K562 (cell line): ENCODE measurements around the gene LLGL2. TPM values are rescaled to one million over a fixed set of nuclear protein-coding genes. Genes with fewer than 3 reads are reported as not detected.

Experiments
- ATAC-seq: fragments of 200-7000 bp; cut with Tn5 transposase; 3 replicates; pipeline ENCODE4 v1.9.1; 2020; ENCODE audit warnings: moderate library complexity
- BruUV-seq: library from RNA; stranded (reverse); fragments of 400-500 nt; replicated peaks from 2 replicates; lab custom pipeline; 2021; lab: Mats Ljungman, UMichigan
- CTCF ChIA-PET: fragments of 300-600 bp; formaldehyde crosslinking; extraction: SDS; loops from one replicate; lab custom pipeline; 2021; ENCODE audit warnings: low intra/inter-chr PET ratio; lab: Yijun Ruan, JAX
- POLR2A ChIA-PET: fragments of 300-600, 350-650 bp; sonication (Branson Sonifier 250); formaldehyde crosslinking; extraction: SDS; loops from one replicate; lab custom pipeline; 2021; ENCODE audit warnings: antibody characterized with exemption, inconsistent platforms; lab: Yijun Ruan, JAX
- DNase-seq, 4 experiments: peaks; one replicate each; pipeline versions ENCODE4 v3.0.0 to v3.0.0-alpha.2; 2011 to 2018; ENCODE audit warnings: low spot score in 3 of 4, mixed read lengths in 3 of 4; ENCODE audit errors: extremely low read depth in 1 of 4
- FAIRE-seq: peaks from 2 replicates; lab custom pipeline; 2011; peaks lifted over from hg19 to GRCh38; lab: Jason Lieb, UNC
- H2AFZ ChIP-seq: 2 replicates; pipeline ENCODE4 v1.6.0; 2011; ENCODE audit warnings: low read depth, low read length, control low read depth, inconsistent platforms
- H3K27ac ChIP-seq: fragments of 200-600 bp; 3 replicates; pipeline ENCODE4 v1.8.0; 2011; ENCODE audit warnings: low read depth, mild to moderate bottlenecking, control low read depth, inconsistent platforms, low read length, moderate library complexity, mixed read lengths; ENCODE audit errors: extremely low read depth
- H3K27me3 ChIP-seq, 2 experiments: fragments of 300-600 bp in 1 of 2; 2 replicates in 1 of 2; 3 replicates in 1 of 2; pipeline versions ENCODE4 v1.6.0 to v1.8.0; 2011; ENCODE audit warnings: inconsistent platforms in 2 of 2, low read length in 2 of 2, mild to moderate bottlenecking in 1 of 2, mixed read lengths in 1 of 2, moderate library complexity in 1 of 2; ENCODE audit not compliant: control insufficient read depth in 2 of 2, insufficient read depth in 2 of 2
- H3K36me3 ChIP-seq: fragments of 300-600 bp; 3 replicates; pipeline ENCODE4 v1.8.0; 2011; ENCODE audit warnings: mild to moderate bottlenecking, low read length, inconsistent platforms; ENCODE audit not compliant: control insufficient read depth, insufficient read depth
- H3K4me1 ChIP-seq, 2 experiments: fragments of 200-600 bp in 1 of 2; replicated peaks in 1 of 2; 2 replicates in 1 of 2; 3 replicates in 1 of 2; pipeline versions ENCODE4 v1.5.1 to v1.8.0; 2011; ENCODE audit warnings: inconsistent platforms in 2 of 2, low read length in 2 of 2, mild to moderate bottlenecking in 1 of 2, mixed read lengths in 1 of 2, moderate library complexity in 1 of 2; ENCODE audit not compliant: control insufficient read depth in 2 of 2, insufficient read depth in 2 of 2
- H3K4me2 ChIP-seq: 2 replicates; pipeline ENCODE4 v1.6.1; 2011; ENCODE audit warnings: low read length, control low read depth, inconsistent platforms, mixed read lengths; ENCODE audit not compliant: insufficient read depth
- H3K4me3 ChIP-seq: fragments of 200-600 bp; sonication (generic), shearing (Covaris generic); 2 replicates; pipeline ENCODE4 v1.5.1; 2016; ENCODE audit warnings: control low read depth, inconsistent platforms
- H3K79me2 ChIP-seq: fragments of 200-600 bp; 3 replicates; pipeline ENCODE4 v1.8.0; 2011; ENCODE audit warnings: low read length, inconsistent platforms; ENCODE audit not compliant: control insufficient read depth, insufficient read depth
- H3K9ac ChIP-seq, 2 experiments: 2 replicates each; pipeline versions ENCODE4 v1.6.0 to v1.6.1; 2011; ENCODE audit warnings: low read depth in 2 of 2, low read length in 2 of 2, control low read depth in 1 of 2, inconsistent platforms in 1 of 2, mild to moderate bottlenecking in 1 of 2, mixed read lengths in 1 of 2; ENCODE audit not compliant: insufficient read depth in 1 of 2
- H3K9me1 ChIP-seq: one replicate; pipeline ENCODE4 v1.6.0; 2011; ENCODE audit warnings: inconsistent platforms, mild to moderate bottlenecking, low read length, moderate library complexity; ENCODE audit not compliant: control insufficient read depth, insufficient read depth
- H3K9me3 ChIP-seq: replicated peaks from 2 replicates; pipeline ENCODE4 v1.5.1; 2011; ENCODE audit warnings: low read depth, low read length, inconsistent platforms; ENCODE audit not compliant: control insufficient read depth, insufficient read depth
- H4K20me1 ChIP-seq: replicated peaks from 2 replicates; pipeline ENCODE4 v1.6.1; 2011; ENCODE audit warnings: low read length, inconsistent platforms, mixed read lengths; ENCODE audit not compliant: control insufficient read depth, insufficient read depth
- PTTG1 ChIP-seq: fragments of 450-650 bp; IDR thresholded peaks from 2 replicates; pipeline ENCODE4 v1.6.1; 2016; ENCODE audit warnings: low read depth, mild to moderate bottlenecking, missing genetic modification characterization, missing compliant biosample characterization
- ZNF740 ChIP-seq, 3 experiments: fragments of 200-800 bp in 1 of 3; sonication (Bioruptor generic) in 1 of 3; sonication (generic) in 1 of 3; formaldehyde crosslinking in 1 of 3; IDR thresholded peaks; 2 replicates each; pipeline versions ENCODE4 v1.6.1 to v1.8.0; 2016 to 2022; ENCODE audit warnings: mild to moderate bottlenecking in 2 of 3, missing compliant biosample characterization in 2 of 3, missing genetic modification characterization in 2 of 3, missing genetic modification reagents in 1 of 3
- WGBS: fragments of 100-300 bp; shearing (Covaris generic); methylation state at CpG from one replicate; pipeline ENCODE4 v1.1.6; 2016; ENCODE audit warnings: low coverage, mixed read lengths; ENCODE audit not compliant: insufficient coverage; ENCODE audit errors: missing lambda C conversion rate; 5-methylcytosine and 5-hydroxymethylcytosine counted together
- in situ Hi-C: fragments of 300-500 bp; cut with MboI; formaldehyde crosslinking; loops from 4 replicates; pipeline ENCODE4 v1.15.0; 2018; ENCODE audit warnings: inconsistent platforms, mixed read lengths
- intact Hi-C: fragments of 100-400 bp; cut with micrococcal nuclease; formaldehyde crosslinking; loops from 2 replicates; pipeline ENCODE4 v1.14.2; 2022
- polyA plus RNA-seq, 8 experiments: library from polyadenylated mRNA; depleted of rRNA in 4 of 8; stranded (reverse) in 5 of 8; unstranded in 3 of 8; fragments of >200 nt; fragmentation: Nextera tagmentation in 2 of 8; fragmentation: Illumina TruSeq in 1 of 8; extraction: Ambion mirVana in 2 of 8; extraction: Trizol in 1 of 8; gene quantifications; 2 replicates each; pipeline versions ENCODE4 v1.2.1 to v1.2.3, GENCODE V29; 2011 to 2014; ENCODE audit warnings: inconsistent platforms in 1 of 8, missing spikeins in 1 of 8
- total RNA-seq, 7 experiments: library from RNA; depleted of rRNA in 6 of 7; stranded (reverse); fragments of >200 nt in 6 of 7; fragmentation: Illumina TruSeq in 2 of 7; extraction: Trizol in 2 of 7; gene quantifications; 2 replicates each; pipeline versions ENCODE4 v1.2.1 to v1.2.3, GENCODE V29; 2011 to 2021; ENCODE audit warnings: low replicate concordance in 1 of 7

LLGL2 gene
- total and polyA plus RNA-seq, 9 of the 15 experiments (the other 6 are each of a cell fraction or from before 2014, with no cell fraction given) = 0.32 to 24.4 (median 10.2) TPM

- TF ChIP-seq ZNF740 (CRISPR knock-in tag; IDR thresholded peaks at IDR 0.05) (peak; percentile 35; the same call in 1 of the 2 replicates), ZNF740 (tag; IDR thresholded peaks at IDR 0.05) (no peak), PTTG1 (tag) (no peak)
- Histone ChIP-seq H3K79me2 (no peaks in the 10 kb centered on the region), H3K4me1 (peaks cover 0 to 76% of the 10 kb centered on the region in 2 experiments; a peak in 2 of 5 replicates), H3K9ac (peak overlapping the region in 1 of 2 experiments; percentile 40; a peak in 1 of 4 replicates), H3K4me3 (no peak overlapping the region), H4K20me1 (0 out of 2 replicates have a peak, but pooled peaks cover 4% of the 10 kb centered on the region), H3K9me3 (no peaks in the 10 kb centered on the region), H3K27me3 (no peaks in the 10 kb centered on the region), H3K36me3 (peaks cover 22% of the 10 kb centered on the region; the same call in 1 of the 3 replicates), H3K27ac (no peak overlapping the region), H2AFZ (no peak overlapping the region), H3K4me2 (no peak overlapping the region), H3K9me1 (no peaks in the 10 kb centered on the region)
- WGBS = 54% methylated on average over 9 of the region's 13 CpGs
- POLR2A ChIA-PET = interaction anchor here (0.6 kb wide), 1 partner anchor 21 kb away, joined by 3 read pairs; no protein-coding TSS in a partner anchor
- CTCF ChIA-PET = no interaction called here
- in situ Hi-C loops (no loop called here), intact Hi-C loops (no loop called here)
- no peak for FAIRE-seq
- no peak for DNase-seq
- BruUV-seq = no TSS peak
- no peak for ATAC-seq
These were observed 21.5 kb upstream of the LLGL2 start for GRCh38 chr17:75503976-75504346.
